Natural killer cell treated with Interleukin-12 subunit alpha and Interleukin-12 subunit beta and Interleukin-15 and Interleukin-18, amount 100 ng/mL, for 72 hours (primary cell): ENCODE results near the gene IRAK1BP1. TPM values are rescaled to one million over a fixed set of nuclear protein-coding genes. Genes with fewer than 3 reads are reported as not detected.

Experiments
- total RNA-seq, 2 donors: library from RNA; stranded (reverse); gene quantifications; one replicate each; pipeline ENCODE4 v1.2.3, GENCODE V29; 2022

The IRAK1BP1 gene
- total RNA-seq, 2 donors from 2014 or later, result 1.6 to 2.5 TPM

Other genes with a start within 250 kb of the IRAK1BP1 start
- 10 to 100 TPM; 34.8 to 40.7 TPM for gene PHIP, start 210.7 kb downstream of the IRAK1BP1 start, total RNA-seq